Sigmoid colon (tissue), 4 donors: ENCODE results near the gene SPRTN.

Experiments used
- EP300 ChIP-seq, 4 donors: sonication (generic); formaldehyde crosslinking; IDR thresholded peaks; one replicate each; pipeline ENCODE4 v1.6.1; 2017; ENCODE audit warnings: antibody characterized with exemption in 4 of 4
- POLR2A ChIP-seq, 2 donors: fragments of 450-650 bp; IDR thresholded peaks; one replicate each; pipeline ENCODE4 v1.6.1; 2016; ENCODE audit warnings: antibody characterized with exemption in 2 of 2, mild to moderate bottlenecking in 2 of 2, moderate library complexity in 2 of 2
- POLR2AphosphoS5 ChIP-seq, 4 donors: sonication (generic); formaldehyde crosslinking; IDR thresholded peaks; one replicate each; pipeline ENCODE4 v1.6.1; 2017; ENCODE audit warnings: antibody characterized with exemption in 4 of 4
- TF ChIP-seq, protein P1 (sequence below), 4 experiments: fragments of 450-650 bp in 3 of 4; fragments of 200-600 bp in 1 of 4; IDR thresholded peaks; one replicate each; pipeline ENCODE4 v1.5.1; 2016 to 2019; ENCODE audit warnings: antibody characterized with exemption in 4 of 4, mild to moderate bottlenecking in 3 of 4, moderate library complexity in 2 of 4

GRCh38 chr1:231312432-231312788 lies 25.7 kb upstream of the SPRTN start:
- TF ChIP-seq, protein P1, sequence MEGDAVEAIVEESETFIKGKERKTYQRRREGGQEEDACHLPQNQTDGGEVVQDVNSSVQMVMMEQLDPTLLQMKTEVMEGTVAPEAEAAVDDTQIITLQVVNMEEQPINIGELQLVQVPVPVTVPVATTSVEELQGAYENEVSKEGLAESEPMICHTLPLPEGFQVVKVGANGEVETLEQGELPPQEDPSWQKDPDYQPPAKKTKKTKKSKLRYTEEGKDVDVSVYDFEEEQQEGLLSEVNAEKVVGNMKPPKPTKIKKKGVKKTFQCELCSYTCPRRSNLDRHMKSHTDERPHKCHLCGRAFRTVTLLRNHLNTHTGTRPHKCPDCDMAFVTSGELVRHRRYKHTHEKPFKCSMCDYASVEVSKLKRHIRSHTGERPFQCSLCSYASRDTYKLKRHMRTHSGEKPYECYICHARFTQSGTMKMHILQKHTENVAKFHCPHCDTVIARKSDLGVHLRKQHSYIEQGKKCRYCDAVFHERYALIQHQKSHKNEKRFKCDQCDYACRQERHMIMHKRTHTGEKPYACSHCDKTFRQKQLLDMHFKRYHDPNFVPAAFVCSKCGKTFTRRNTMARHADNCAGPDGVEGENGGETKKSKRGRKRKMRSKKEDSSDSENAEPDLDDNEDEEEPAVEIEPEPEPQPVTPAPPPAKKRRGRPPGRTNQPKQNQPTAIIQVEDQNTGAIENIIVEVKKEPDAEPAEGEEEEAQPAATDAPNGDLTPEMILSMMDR (IDR thresholded peaks at IDR 0.05), result no peak
- TF ChIP-seq POLR2AphosphoS5 (IDR thresholded peaks at IDR 0.05), result no peak
- no peak for TF ChIP-seq POLR2A (IDR thresholded peaks at IDR 0.05)
- no peak for TF ChIP-seq EP300 (IDR thresholded peaks at IDR 0.05)
